Lower leg skin (tissue), 4 donors: ENCODE measurements around the gene PLEKHO2. TPM values are rescaled to one million over a fixed set of nuclear protein-coding genes. Genes with fewer than 3 reads are reported as not detected.
A peak's percentile ranks its signal among the peaks of the same experiment; 100 is the strongest.

ENCODE experiments used
- DNase-seq, 2 donors: peaks; one replicate each; pipeline ENCODE4 v3.0.0-alpha.2; 2019; ENCODE audit warnings: low spot score in 2 of 2
- H3K4me3 ChIP-seq: fragments of 200-600 bp; sonication (generic); 2 replicates; pipeline ENCODE4 v1.5.1; 2017; ENCODE audit warnings: mild to moderate bottlenecking, low read depth; ENCODE audit not compliant: poor library complexity, severe bottlenecking
- POLR2A ChIP-seq, 2 donors: fragments of 450-650 bp; IDR thresholded peaks; one replicate each; pipeline ENCODE4 v1.6.1; 2016 to 2017; ENCODE audit warnings: antibody characterized with exemption in 2 of 2, mild to moderate bottlenecking in 1 of 2, moderate library complexity in 1 of 2
- WGBS, 2 donors: methylation state at CpG; one replicate each; pipeline ENCODE4 v1.1.5; 2018; 5-methylcytosine and 5-hydroxymethylcytosine counted together
- intact Hi-C: fragments of 100-400 bp; cut with DNase I; formaldehyde crosslinking; loops from one replicate; pipeline ENCODE4 v1.15.0; 2023; ENCODE audit warnings: low total_unique reads
- total RNA-seq, 4 donors: library from RNA; depleted of rRNA; stranded (reverse); fragments of >200 nt; gene quantifications; one replicate each; pipeline ENCODE4 v1.1.0, GENCODE V29; 2016
- TF ChIP-seq, protein P1 (sequence below), 3 donors: fragments of 450-650 bp; IDR thresholded peaks; one replicate each; pipeline ENCODE4 v1.5.1; 2016; ENCODE audit warnings: antibody characterized with exemption in 3 of 3, mild to moderate bottlenecking in 3 of 3, moderate library complexity in 2 of 3

The PLEKHO2 gene
- total RNA-seq, 4 donors from 2014 or later = 5.7 to 15.6 (median 7.3) TPM

DNA sequence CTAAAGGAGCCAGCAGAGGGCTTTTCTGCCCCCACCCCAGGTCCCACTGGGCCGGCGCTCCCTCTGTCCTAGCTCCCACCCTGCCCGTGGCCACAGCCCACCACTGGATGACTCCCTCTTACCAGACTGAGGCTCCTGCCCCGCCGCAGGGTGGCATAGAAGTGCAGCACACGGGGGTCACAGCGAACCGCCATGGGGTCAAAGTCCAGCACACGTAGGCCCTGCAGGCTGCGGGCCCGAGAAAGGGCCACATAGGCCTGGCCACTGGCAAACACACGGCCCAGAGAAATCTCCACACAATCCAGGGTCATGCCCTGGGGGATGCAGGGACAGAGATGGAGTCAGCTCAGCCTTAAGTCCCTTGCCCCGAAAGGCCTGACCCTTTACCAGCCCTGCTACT lies 25.3 kb upstream of the PLEKHO2 start:
- no peak for DNase-seq
- intact Hi-C loops = no loop called here
- no peak overlapping the region for H3K4me3 ChIP-seq
- TF ChIP-seq, protein P1, sequence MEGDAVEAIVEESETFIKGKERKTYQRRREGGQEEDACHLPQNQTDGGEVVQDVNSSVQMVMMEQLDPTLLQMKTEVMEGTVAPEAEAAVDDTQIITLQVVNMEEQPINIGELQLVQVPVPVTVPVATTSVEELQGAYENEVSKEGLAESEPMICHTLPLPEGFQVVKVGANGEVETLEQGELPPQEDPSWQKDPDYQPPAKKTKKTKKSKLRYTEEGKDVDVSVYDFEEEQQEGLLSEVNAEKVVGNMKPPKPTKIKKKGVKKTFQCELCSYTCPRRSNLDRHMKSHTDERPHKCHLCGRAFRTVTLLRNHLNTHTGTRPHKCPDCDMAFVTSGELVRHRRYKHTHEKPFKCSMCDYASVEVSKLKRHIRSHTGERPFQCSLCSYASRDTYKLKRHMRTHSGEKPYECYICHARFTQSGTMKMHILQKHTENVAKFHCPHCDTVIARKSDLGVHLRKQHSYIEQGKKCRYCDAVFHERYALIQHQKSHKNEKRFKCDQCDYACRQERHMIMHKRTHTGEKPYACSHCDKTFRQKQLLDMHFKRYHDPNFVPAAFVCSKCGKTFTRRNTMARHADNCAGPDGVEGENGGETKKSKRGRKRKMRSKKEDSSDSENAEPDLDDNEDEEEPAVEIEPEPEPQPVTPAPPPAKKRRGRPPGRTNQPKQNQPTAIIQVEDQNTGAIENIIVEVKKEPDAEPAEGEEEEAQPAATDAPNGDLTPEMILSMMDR (IDR thresholded peaks at IDR 0.05) = no peak
- no peak for TF ChIP-seq POLR2A (IDR thresholded peaks at IDR 0.05)
- WGBS, 2 donors = 98 to 99% methylated on average over 12 to 13 of the region's 13 CpGs

DNA sequence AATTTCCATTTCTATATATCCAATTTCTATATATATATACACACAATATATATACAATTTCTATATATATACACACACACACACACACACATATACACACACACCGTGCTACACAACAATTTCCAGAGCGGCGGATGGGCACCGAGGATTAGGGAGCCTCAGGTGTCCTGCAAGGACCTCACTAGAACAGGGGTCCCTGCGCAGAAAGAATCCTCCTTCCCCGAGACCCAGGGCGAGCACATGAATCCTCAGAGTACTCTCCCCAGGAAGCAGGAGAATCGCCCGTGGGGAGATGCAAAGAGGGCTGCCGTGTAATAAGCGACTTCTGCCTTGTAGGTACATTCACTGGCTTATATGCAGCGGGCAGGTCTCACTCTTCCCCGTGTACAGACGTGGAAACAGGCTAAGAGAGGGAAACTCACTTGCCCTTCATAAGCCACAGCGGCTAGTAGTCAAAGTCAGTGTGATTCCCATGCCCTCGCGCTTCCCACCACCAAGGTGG lies 16.7 kb upstream of the PLEKHO2 start:
- TF ChIP-seq POLR2A (IDR thresholded peaks at IDR 0.05) = no peak
- TF ChIP-seq, protein P1 (IDR thresholded peaks at IDR 0.05) = no peak
- no peak overlapping the region for H3K4me3 ChIP-seq
- DNase-seq = no peak
- 1 to 2% methylated on average over 17 of the region's 17 CpGs for WGBS, 2 donors
- intact Hi-C loops = no loop called here

DNA sequence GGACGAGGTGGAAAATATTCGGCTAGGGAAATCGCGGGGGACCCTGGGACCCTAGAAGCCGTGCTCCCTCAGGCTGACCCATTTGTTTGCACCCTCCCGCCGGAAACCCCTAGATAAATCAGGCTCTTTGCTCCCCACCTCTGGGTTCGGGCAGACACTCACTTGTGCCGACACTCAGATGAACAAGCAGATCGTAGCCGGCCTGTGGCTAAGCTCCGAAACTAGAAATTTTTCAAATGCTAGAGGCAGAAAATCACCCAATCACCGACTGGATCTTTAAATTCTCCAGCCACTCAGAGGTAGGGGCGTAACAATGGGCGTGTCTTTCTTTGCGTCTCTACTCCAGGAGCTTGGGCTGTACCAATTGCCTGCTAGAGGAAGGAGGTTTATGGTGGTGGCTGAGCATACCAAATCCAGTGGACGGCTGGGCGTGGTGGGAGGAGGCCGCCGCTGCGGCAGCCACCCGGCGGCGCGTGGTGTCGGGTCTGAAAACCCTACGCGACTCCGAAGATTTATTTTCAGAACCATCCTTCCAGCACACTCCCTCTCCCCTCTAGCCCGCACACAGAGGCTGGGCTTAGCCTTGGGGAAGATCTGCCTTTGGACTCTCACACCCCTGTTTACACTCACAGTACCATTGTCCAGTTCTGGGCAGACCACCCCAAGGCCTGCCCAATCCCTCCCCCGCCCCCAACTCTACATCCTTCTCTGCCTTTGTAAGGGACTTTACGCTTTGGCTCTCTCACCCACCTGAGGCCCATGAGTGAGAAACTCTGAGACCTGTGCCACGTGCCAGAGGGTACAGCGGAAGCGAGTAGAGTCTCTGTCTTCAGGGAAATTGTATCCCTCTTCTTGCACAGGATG lies 16.1 kb upstream of the PLEKHO2 start, which contains the start of gene PIF1:
Gene PIF1, minus strand, starts transcription at position 217 of the 864 bp plus-strand sequence. CDS start 1,312 bp downstream, outside the sequence.
- intact Hi-C loops = no loop called here
- TF ChIP-seq, protein P1 (IDR thresholded peaks at IDR 0.05) = no peak
- no peak for TF ChIP-seq POLR2A (IDR thresholded peaks at IDR 0.05)
- DNase-seq = peak; percentile 96 to 97
- 6 to 7% methylated on average over 33 to 35 of the region's 35 CpGs for WGBS, 2 donors
- H3K4me3 ChIP-seq = no peak within 1 kb of the TSS

GRCh38 chr15:64828985-64829384 lies 12.7 kb upstream of the PLEKHO2 start:
- TF ChIP-seq, protein P1 (IDR thresholded peaks at IDR 0.05) = no peak
- no peak for TF ChIP-seq POLR2A (IDR thresholded peaks at IDR 0.05)
- DNase-seq = no peak
- 86 to 88% methylated on average over 5 of the region's 5 CpGs for WGBS, 2 donors
- intact Hi-C loops = no loop called here
- no peak overlapping the region for H3K4me3 ChIP-seq

- intact Hi-C loops = no loop called here
- WGBS, 2 donors = 92 to 99% methylated on average over 4 of the region's 4 CpGs
These were observed 8.0 kb upstream of the PLEKHO2 start for GRCh38 chr15:64833690-64834089.

More at GRCh38 chr15:64833690-64834089, 8.0 kb upstream of the PLEKHO2 start:
- H3K4me3 ChIP-seq = no peak overlapping the region
- no peak for DNase-seq
- no peak for TF ChIP-seq POLR2A (IDR thresholded peaks at IDR 0.05)
- TF ChIP-seq, protein P1 (IDR thresholded peaks at IDR 0.05) = no peak
